H9 (cell line): ENCODE data around the gene PPAN. TPM values are rescaled to one million over a fixed set of nuclear protein-coding genes. Genes with fewer than 3 reads are reported as not detected.

Experiments
- DNase-seq: peaks from one replicate; pipeline ENCODE4 v3.0.0-alpha.2; 2017
- H2AFZ ChIP-seq: one replicate; pipeline ENCODE4 v1.6.1; 2013; ENCODE audit warnings: mild to moderate bottlenecking, low read length, control low read depth, moderate library complexity
- H2AK5ac ChIP-seq: 2 replicates; pipeline ENCODE4 v1.6.1; 2013; ENCODE audit warnings: low read length, control low read depth, mixed read lengths; ENCODE audit not compliant: insufficient read length
- H2BK120ac ChIP-seq: one replicate; pipeline ENCODE4 v1.6.1; 2013; ENCODE audit warnings: low read depth, mild to moderate bottlenecking, low read length, control low read depth, inconsistent platforms; ENCODE audit not compliant: poor library complexity, severe bottlenecking
- H2BK12ac ChIP-seq: 2 replicates; pipeline ENCODE4 v1.6.1; 2013; ENCODE audit warnings: low read length, control low read depth, mixed read lengths, low read depth; ENCODE audit not compliant: insufficient read length
- H2BK15ac ChIP-seq: 2 replicates; pipeline ENCODE4 v1.6.1; 2013; ENCODE audit warnings: low read depth, low read length, control low read depth
- H2BK20ac ChIP-seq: one replicate; pipeline ENCODE4 v1.6.1; 2013; ENCODE audit warnings: low read depth, mild to moderate bottlenecking, low read length, control low read depth, inconsistent platforms; ENCODE audit not compliant: poor library complexity, severe bottlenecking
- H2BK5ac ChIP-seq: 2 replicates; pipeline ENCODE4 v1.6.1; 2013; ENCODE audit warnings: low read length, control low read depth, mixed read lengths; ENCODE audit not compliant: insufficient read length
- H3K14ac ChIP-seq: 2 replicates; pipeline ENCODE4 v1.6.1; 2013; ENCODE audit warnings: low read length, control low read depth; ENCODE audit not compliant: insufficient read depth
- H3K18ac ChIP-seq: 2 replicates; pipeline ENCODE4 v1.6.1; 2013; ENCODE audit warnings: low read depth, mild to moderate bottlenecking, mixed read lengths, low read length, control low read depth; ENCODE audit not compliant: insufficient read length
- H3K23ac ChIP-seq: 2 replicates; pipeline ENCODE4 v1.6.1; 2013; ENCODE audit warnings: low read length, control low read depth, mixed read lengths, low read depth; ENCODE audit not compliant: insufficient read length
- H3K23me2 ChIP-seq: 2 replicates; pipeline ENCODE4 v1.6.1; 2013; ENCODE audit warnings: low read depth, mild to moderate bottlenecking, mixed read lengths, low read length, control low read depth; ENCODE audit not compliant: insufficient read length, poor library complexity, severe bottlenecking
- H3K27ac ChIP-seq: 2 replicates; pipeline ENCODE4 v1.5.1; 2013; ENCODE audit warnings: low read length, control low read depth, mixed read lengths, low read depth; ENCODE audit not compliant: insufficient read length
- H3K27me3 ChIP-seq: 2 replicates; pipeline ENCODE4 v1.6.1; 2013; ENCODE audit warnings: low read length, control low read depth, inconsistent platforms; ENCODE audit not compliant: insufficient read depth
- H3K4ac ChIP-seq: 2 replicates; pipeline ENCODE4 v1.6.1; 2013; ENCODE audit warnings: low read depth, mild to moderate bottlenecking, control low read depth, inconsistent platforms, low read length, moderate library complexity
- H3K4me1 ChIP-seq: 2 replicates; pipeline ENCODE4 v1.6.1; 2013; ENCODE audit warnings: low read length, control low read depth, inconsistent platforms; ENCODE audit not compliant: insufficient read depth
- H3K4me2 ChIP-seq: 2 replicates; pipeline ENCODE4 v1.6.1; 2013; ENCODE audit warnings: low read length, control low read depth, mixed read lengths; ENCODE audit not compliant: insufficient read length, insufficient read depth
- H3K56ac ChIP-seq: 2 replicates; pipeline ENCODE4 v1.6.1; 2013; ENCODE audit warnings: low read depth, mild to moderate bottlenecking, mixed read lengths, low read length, control low read depth; ENCODE audit not compliant: insufficient read length
- H3K79me1 ChIP-seq: 2 replicates; pipeline ENCODE4 v1.6.1; 2013; ENCODE audit warnings: low read depth, mild to moderate bottlenecking, moderate library complexity, low read length, control low read depth, inconsistent platforms; ENCODE audit not compliant: insufficient read depth, poor library complexity, severe bottlenecking
- H3K79me2 ChIP-seq: 2 replicates; pipeline ENCODE4 v1.6.1; 2013; ENCODE audit warnings: low read length, control low read depth, inconsistent platforms; ENCODE audit not compliant: insufficient read depth
- H3K9ac ChIP-seq: 2 replicates; pipeline ENCODE4 v1.6.1; 2013; ENCODE audit warnings: low read length, control low read depth, mixed read lengths; ENCODE audit not compliant: insufficient read length; ENCODE audit errors: extremely low read depth
- H3K9me3 ChIP-seq: one replicate; pipeline ENCODE4 v1.6.1; 2013; ENCODE audit warnings: low read depth, low read length, inconsistent platforms; ENCODE audit not compliant: control insufficient read depth
- H3T11ph ChIP-seq: one replicate; pipeline ENCODE4 v1.6.1; 2013; ENCODE audit warnings: mild to moderate bottlenecking, low read length, control low read depth, inconsistent platforms
- H4K20me1 ChIP-seq: one replicate; pipeline ENCODE4 v1.6.1; 2013; ENCODE audit not compliant: control insufficient read depth, insufficient read length, insufficient read depth
- H4K5ac ChIP-seq: 2 replicates; pipeline ENCODE4 v1.6.1; 2013; ENCODE audit warnings: low read depth, mild to moderate bottlenecking, mixed read lengths, low read length, control low read depth; ENCODE audit not compliant: insufficient read length
- H4K8ac ChIP-seq: replicated peaks from 2 replicates; pipeline ENCODE4 v1.6.1; 2013; ENCODE audit warnings: low read length, control low read depth, mixed read lengths, low read depth; ENCODE audit not compliant: insufficient read length
- H4K91ac ChIP-seq: 2 replicates; pipeline ENCODE4 v1.6.1; 2013; ENCODE audit warnings: low read depth, mild to moderate bottlenecking, moderate library complexity, mixed read lengths, low read length, control low read depth; ENCODE audit not compliant: insufficient read length
- H3K27ac Mint-ChIP-seq, 3 experiments: 2 replicates in 2 of 3; 3 replicates in 1 of 3; pipeline ENCODE4 v1.8.0; 2020 to 2021; ENCODE audit warnings: mixed read lengths in 3 of 3, mild to moderate bottlenecking in 1 of 3, moderate library complexity in 1 of 3
- H3K27me3 Mint-ChIP-seq: 2 replicates; pipeline ENCODE4 v1.8.0; 2021; ENCODE audit warnings: low read depth, mild to moderate bottlenecking, moderate library complexity, mixed read lengths
- H3K36me3 Mint-ChIP-seq, 3 experiments: 2 replicates in 2 of 3; 3 replicates in 1 of 3; pipeline ENCODE4 v1.8.0; 2020 to 2021; ENCODE audit warnings: low read depth in 3 of 3, mixed read lengths in 3 of 3; ENCODE audit not compliant: insufficient read depth in 1 of 3
- H3K4me1 Mint-ChIP-seq, 2 experiments: 2 replicates each; pipeline ENCODE4 v1.8.0; 2020; ENCODE audit warnings: mixed read lengths in 2 of 2
- H3K4me3 Mint-ChIP-seq, 2 experiments: 2 replicates in 1 of 2; 3 replicates in 1 of 2; pipeline ENCODE4 v1.8.0; 2020 to 2021; ENCODE audit warnings: mild to moderate bottlenecking in 2 of 2, mixed read lengths in 2 of 2, moderate library complexity in 1 of 2
- H3K9me3 Mint-ChIP-seq, 2 experiments: 2 replicates in 1 of 2; 3 replicates in 1 of 2; pipeline ENCODE4 v1.8.0; 2020; ENCODE audit warnings: mild to moderate bottlenecking in 2 of 2, mixed read lengths in 2 of 2, moderate library complexity in 1 of 2
- CTCF ChIP-seq: fragments of 200-600 bp; sonication (generic); conservative IDR thresholded peaks from 3 replicates; pipeline ENCODE4 v1.8.0; 2021; ENCODE audit warnings: antibody characterized with exemption, mild to moderate bottlenecking
- WGBS: extraction: QIAGEN DNeasy Blood & Tissue Kit; methylation state at CpG from one replicate; pipeline ENCODE4 v1.1.7; 2013; ENCODE audit warnings: missing lambda C conversion rate, low lambda C conversion rate, mixed read lengths; ENCODE audit not compliant: insufficient read length; ENCODE audit errors: extremely low coverage; 5-methylcytosine and 5-hydroxymethylcytosine counted together
- total RNA-seq: library from RNA; stranded (reverse); gene quantifications from 2 replicates; pipeline ENCODE4 v1.2.1, GENCODE V29; 2021

The PPAN gene
- total RNA-seq, 1 experiment from 2014 or later = 157 TPM

DNA sequence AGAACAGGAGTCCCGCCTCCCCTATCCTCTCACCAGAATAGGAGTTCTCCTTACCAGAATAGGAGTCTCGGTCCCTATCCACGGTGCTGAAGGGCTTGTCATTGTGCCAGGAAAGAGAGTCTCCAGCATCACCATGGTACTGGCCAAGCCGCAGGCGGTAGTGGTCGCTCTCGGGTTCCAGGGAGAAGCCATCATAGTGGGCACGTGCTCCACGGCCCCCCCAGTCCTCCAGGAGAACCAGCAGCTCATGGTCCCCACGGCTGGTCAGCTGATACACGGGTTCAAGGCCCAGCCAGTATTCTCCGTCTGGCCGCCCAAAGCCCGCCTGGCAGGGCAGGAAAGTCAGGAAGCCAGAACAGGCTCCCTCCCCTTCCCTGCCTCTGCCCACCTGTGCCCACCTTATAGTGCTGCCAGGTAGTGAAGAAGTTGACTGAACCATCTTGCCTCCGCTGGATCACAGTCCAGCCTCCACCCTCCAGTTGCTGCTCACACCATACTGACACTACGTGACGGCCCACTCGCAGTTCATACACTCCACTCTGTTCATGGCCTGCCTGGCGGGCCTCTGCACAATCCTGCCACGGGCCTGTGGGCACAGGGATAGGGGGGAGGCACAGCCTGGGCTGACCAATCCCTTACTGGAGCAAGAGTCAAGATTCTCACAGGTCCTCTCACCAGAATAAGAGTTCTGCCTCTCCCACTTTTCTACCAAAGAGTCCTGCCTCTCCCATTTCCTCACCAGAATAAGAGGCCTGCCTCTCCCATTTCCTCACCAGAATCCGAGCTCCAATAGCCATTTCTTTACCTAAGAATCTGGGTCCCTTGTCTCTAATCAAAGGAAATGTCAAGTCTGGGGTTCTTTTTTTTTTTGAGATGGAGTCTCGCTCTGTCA is 12.6 kb upstream of the PPAN start:
- Histone ChIP-seq H4K91ac (no peak overlapping the region), H3K56ac (no peak overlapping the region), H2BK5ac (no peak overlapping the region), H3K9me3 (no peaks in the 10 kb centered on the region), H3K27ac (no peak overlapping the region), H3K79me2 (no peaks in the 10 kb centered on the region), H3K18ac (no peak overlapping the region), H2BK20ac (no peak overlapping the region), H2BK120ac (no peak overlapping the region), H3K4me1 (no peaks in the 10 kb centered on the region), H3K9ac (no peak overlapping the region), H4K20me1 (no peaks in the 10 kb centered on the region), H3K4me2 (no peak overlapping the region), H3K23me2 (peaks cover 3% of the 10 kb centered on the region), H4K5ac (no peak overlapping the region), H3K14ac (no peak overlapping the region), H3K4ac (no peak overlapping the region), H2BK12ac (no peak overlapping the region), H3K27me3 (peaks cover 3% of the 10 kb centered on the region), H3K79me1 (no peaks in the 10 kb centered on the region), H3T11ph (no peak overlapping the region), H2BK15ac (no peak overlapping the region), H2AK5ac (no peak overlapping the region), H3K23ac (no peak overlapping the region), H2AFZ (no peak overlapping the region), H4K8ac (no peak overlapping the region)
- WGBS = no CpG with 5 or more reads among the region's 22 CpGs
- DNase-seq = no peak
- H3K4me3 Mint-ChIP-seq = no peak overlapping the region
- peaks cover 0 to 3% of the 10 kb centered on the region in 2 experiments; a peak in 1 of 5 replicates for H3K9me3 Mint-ChIP-seq
- peaks cover 43% of the 10 kb centered on the region for H3K27me3 Mint-ChIP-seq
- no peaks in the 10 kb centered on the region for H3K4me1 Mint-ChIP-seq
- no peak overlapping the region for H3K27ac Mint-ChIP-seq
- H3K36me3 Mint-ChIP-seq = peaks cover 4 to 21% (median 11%) of the 10 kb centered on the region in 3 experiments
- no peak for TF ChIP-seq CTCF
